HUES48 (cell line): ENCODE data around the gene USP47.

Experiments
- H3K27ac ChIP-seq: one replicate; pipeline ENCODE4 v1.7.0; 2013; ENCODE audit warnings: low read depth, low read length, inconsistent platforms
- H3K27me3 ChIP-seq: 2 replicates; pipeline ENCODE4 v1.6.1; 2013; ENCODE audit warnings: mild to moderate bottlenecking, low read length; ENCODE audit not compliant: control insufficient read depth, insufficient read depth
- H3K36me3 ChIP-seq: 2 replicates; pipeline ENCODE4 v1.6.1; 2013; ENCODE audit warnings: low read length; ENCODE audit not compliant: control insufficient read depth, insufficient read depth
- H3K4me1 ChIP-seq: 2 replicates; pipeline ENCODE4 v1.6.1; 2013; ENCODE audit warnings: mild to moderate bottlenecking, low read length; ENCODE audit not compliant: control insufficient read depth, insufficient read depth
- H3K4me3 ChIP-seq: 2 replicates; pipeline ENCODE4 v1.5.1; 2013; ENCODE audit warnings: mild to moderate bottlenecking, low read depth, low read length
- H3K9ac ChIP-seq: 2 replicates; pipeline ENCODE4 v1.6.1; 2013; ENCODE audit warnings: mild to moderate bottlenecking, low read depth, low read length, moderate library complexity
- H3K9me3 ChIP-seq: 2 replicates; pipeline ENCODE4 v1.6.1; 2013; ENCODE audit warnings: low read length; ENCODE audit not compliant: control insufficient read depth, insufficient read depth

USP47 gene

GRCh38 chr11:11976481-11977127 is 134.8 kb downstream of the USP47 start:
- H3K27ac ChIP-seq, result no peak overlapping the region
- H3K36me3 ChIP-seq, result no peaks in the 10 kb centered on the region
- no peaks in the 10 kb centered on the region for H3K27me3 ChIP-seq
- no peak overlapping the region for H3K4me3 ChIP-seq
- no peak overlapping the region for H3K9ac ChIP-seq
- H3K4me1 ChIP-seq, result peaks cover 6% of the 10 kb centered on the region; the same call in 1 of the 2 replicates
- H3K9me3 ChIP-seq, result no peaks in the 10 kb centered on the region

GRCh38 chr11:11977206-11977938 is 135.6 kb downstream of the USP47 start:
- peaks cover 6% of the 10 kb centered on the region; the same call in 1 of the 2 replicates for H3K4me1 ChIP-seq
- H3K4me3 ChIP-seq, result no peak overlapping the region
- no peaks in the 10 kb centered on the region for H3K36me3 ChIP-seq
- no peaks in the 10 kb centered on the region for H3K27me3 ChIP-seq
- H3K9ac ChIP-seq, result no peak overlapping the region
- no peak overlapping the region for H3K27ac ChIP-seq
- H3K9me3 ChIP-seq, result no peaks in the 10 kb centered on the region

DNA sequence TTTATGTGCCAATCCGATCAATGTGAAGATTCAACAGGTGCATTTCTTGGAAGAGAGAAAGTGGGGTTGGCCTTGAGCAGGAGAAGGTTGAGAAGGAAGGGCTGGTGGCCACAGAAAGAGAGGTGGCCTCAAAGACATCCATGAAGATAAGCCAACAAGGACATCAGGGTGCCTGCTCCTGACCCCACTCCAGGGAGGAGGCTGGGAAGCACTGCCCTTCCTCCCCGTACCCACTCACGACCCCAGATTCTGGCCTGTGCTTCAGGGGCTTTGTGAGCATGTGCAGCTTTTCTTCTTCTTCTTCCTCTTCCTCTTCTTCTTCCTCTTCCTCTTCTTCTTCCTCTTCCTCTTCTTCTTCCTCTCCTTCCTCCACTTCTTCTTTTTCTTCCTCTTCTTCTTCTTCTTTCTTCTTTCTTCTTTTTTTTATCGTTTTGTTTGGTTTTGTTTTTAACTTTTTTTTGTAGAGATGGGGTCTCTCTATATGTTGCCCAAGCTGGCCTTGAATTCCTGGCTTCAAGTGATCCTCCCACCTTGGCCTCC is 136.4 kb downstream of the USP47 start:
- no peaks in the 10 kb centered on the region for H3K27me3 ChIP-seq
- no peaks in the 10 kb centered on the region for H3K9me3 ChIP-seq
- peaks cover 6% of the 10 kb centered on the region; the same call in 1 of the 2 replicates for H3K4me1 ChIP-seq
- no peak overlapping the region for H3K9ac ChIP-seq
- no peaks in the 10 kb centered on the region for H3K36me3 ChIP-seq
- H3K4me3 ChIP-seq, result no peak overlapping the region
- no peak overlapping the region for H3K27ac ChIP-seq

DNA sequence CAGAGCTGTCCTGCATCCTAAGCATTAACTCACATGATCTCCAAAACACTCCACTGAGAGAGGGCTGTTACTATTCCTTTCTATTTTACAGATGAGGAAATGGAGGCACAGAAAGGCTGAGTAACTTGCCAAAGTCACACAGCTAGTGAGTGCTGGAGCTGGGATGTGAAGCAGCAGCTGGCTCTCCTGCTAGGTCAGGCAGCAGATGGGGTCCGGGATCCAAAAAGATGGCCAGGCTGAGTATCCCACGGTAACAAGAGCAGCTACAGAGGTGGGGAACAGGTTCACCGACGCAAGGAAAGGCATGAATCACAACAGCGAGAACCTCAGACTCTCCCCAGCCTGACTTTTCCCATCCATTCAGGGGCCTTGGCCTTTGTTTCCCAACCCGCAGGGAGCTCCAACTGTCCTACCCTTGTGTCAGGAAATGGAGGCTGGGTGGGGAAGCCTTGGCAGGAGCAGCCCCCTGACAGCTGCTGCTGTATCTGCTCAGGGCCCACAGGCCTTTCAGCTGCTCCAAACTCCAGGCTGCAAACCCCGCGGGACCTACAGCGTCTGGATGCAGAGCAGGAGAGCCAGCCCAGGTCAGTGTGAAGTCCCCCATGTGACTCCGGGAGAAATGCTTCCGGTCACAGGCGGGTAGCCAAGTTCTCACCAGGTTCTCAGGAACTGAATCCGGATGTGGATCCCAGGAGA is 137.2 kb downstream of the USP47 start:
- Histone ChIP-seq H3K9ac (no peak overlapping the region), H3K9me3 (no peaks in the 10 kb centered on the region), H3K27me3 (no peaks in the 10 kb centered on the region), H3K4me1 (peaks cover 6% of the 10 kb centered on the region; the same call in 1 of the 2 replicates), H3K4me3 (no peak overlapping the region), H3K27ac (no peak overlapping the region), H3K36me3 (no peaks in the 10 kb centered on the region)

DNA sequence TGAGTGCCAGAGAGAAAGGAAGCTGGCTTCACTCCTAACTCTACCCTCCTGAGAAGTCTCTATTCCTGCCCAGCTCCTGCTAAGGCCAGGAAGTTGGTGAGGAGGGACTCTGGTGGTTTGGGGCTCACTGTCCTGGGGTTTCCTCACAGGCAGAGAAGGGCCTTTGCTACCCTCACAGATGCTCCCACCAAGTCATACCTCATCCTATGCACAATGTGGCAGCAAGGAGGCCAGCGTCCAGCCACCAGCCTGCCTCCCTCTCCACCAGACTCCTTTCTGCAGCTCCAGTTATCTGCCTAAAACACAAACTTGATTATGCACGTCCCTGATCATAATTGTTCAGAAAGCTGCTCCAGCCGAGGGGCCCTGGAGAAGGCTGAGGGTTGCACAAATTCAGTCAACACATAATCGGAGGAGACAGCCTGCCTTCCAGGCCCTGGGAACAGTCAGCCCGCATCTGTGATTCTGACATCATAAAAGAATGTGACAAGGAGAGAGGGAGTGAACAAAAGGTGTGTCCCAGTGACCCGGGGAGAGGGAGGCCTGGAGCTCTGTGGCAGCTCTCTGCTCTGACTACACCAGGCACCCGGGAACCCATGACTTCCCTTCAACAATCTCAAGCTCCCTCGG is 137.8 kb downstream of the USP47 start:
- H3K36me3 ChIP-seq, result no peaks in the 10 kb centered on the region
- H3K9ac ChIP-seq, result no peak overlapping the region
- H3K27me3 ChIP-seq, result no peaks in the 10 kb centered on the region
- H3K9me3 ChIP-seq, result no peaks in the 10 kb centered on the region
- H3K27ac ChIP-seq, result no peak overlapping the region
- H3K4me3 ChIP-seq, result no peak overlapping the region
- H3K4me1 ChIP-seq, result peaks cover 7% of the 10 kb centered on the region; the same call in 1 of the 2 replicates

DNA sequence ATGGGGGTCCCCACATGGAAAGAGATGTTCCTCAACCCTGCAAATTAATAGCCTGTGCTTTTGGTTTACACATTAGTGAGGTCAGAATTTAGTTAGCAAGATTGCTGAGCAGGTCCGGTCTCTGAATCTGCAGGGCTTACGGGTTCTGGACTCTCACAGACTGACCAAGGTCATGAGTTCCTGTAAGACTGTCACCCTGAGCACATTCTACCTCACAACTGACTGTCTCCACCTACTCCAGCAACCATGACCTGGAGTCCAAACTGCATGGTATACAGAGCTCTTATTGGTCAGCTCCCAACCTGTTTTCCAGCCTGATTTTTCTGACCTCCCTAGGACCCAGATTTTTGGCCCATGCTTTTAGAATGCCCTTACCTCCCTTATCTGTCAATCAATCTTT is 138.4 kb downstream of the USP47 start:
- Histone ChIP-seq H3K9ac (no peak overlapping the region), H3K9me3 (no peaks in the 10 kb centered on the region), H3K4me1 (peaks cover 10% of the 10 kb centered on the region; the same call in 1 of the 2 replicates), H3K36me3 (no peaks in the 10 kb centered on the region), H3K4me3 (no peak overlapping the region), H3K27me3 (no peaks in the 10 kb centered on the region), H3K27ac (no peak overlapping the region)

DNA sequence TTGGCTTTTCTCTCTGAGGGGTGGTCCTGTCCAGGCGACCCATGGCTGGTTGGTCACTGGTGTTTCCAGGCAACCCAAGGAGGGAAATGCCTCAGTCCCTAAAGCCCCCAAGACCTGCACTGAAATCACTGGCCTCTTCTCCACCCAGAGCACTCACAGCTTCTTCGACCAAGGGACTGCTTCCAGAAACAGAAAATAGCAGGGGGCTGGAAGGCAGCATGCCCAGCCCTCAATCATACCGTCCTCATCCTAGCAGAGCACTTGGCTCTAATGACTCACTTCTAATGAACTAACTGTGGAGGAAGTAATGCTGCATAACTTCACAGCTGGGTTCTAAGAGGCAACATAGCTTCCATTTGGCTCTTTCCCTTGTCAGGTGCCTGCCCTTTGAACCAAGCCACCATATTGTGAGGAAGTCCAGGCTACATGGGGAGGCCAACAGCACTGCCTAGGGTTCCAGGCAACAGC is 139.1 kb downstream of the USP47 start:
- H3K27ac ChIP-seq, result no peak overlapping the region
- H3K36me3 ChIP-seq, result no peaks in the 10 kb centered on the region
- H3K27me3 ChIP-seq, result no peaks in the 10 kb centered on the region
- peaks cover 10% of the 10 kb centered on the region; the same call in 1 of the 2 replicates for H3K4me1 ChIP-seq
- no peak overlapping the region for H3K9ac ChIP-seq
- H3K9me3 ChIP-seq, result no peaks in the 10 kb centered on the region
- H3K4me3 ChIP-seq, result no peak overlapping the region

- H3K9ac ChIP-seq, result no peak overlapping the region
- no peaks in the 10 kb centered on the region for H3K9me3 ChIP-seq
- no peaks in the 10 kb centered on the region for H3K36me3 ChIP-seq
- H3K4me3 ChIP-seq, result no peak overlapping the region
- H3K4me1 ChIP-seq, result peaks cover 11% of the 10 kb centered on the region; the same call in 1 of the 2 replicates
- H3K27me3 ChIP-seq, result no peaks in the 10 kb centered on the region
- no peak overlapping the region for H3K27ac ChIP-seq
Measured at GRCh38 chr11:11981364-11981763, 139.6 kb downstream of the USP47 start.

GRCh38 chr11:11981840-11982239 is 140.1 kb downstream of the USP47 start:
- Histone ChIP-seq H3K27ac (no peak overlapping the region), H3K9me3 (no peaks in the 10 kb centered on the region), H3K4me1 (peaks cover 12% of the 10 kb centered on the region; the same call in 1 of the 2 replicates), H3K27me3 (no peaks in the 10 kb centered on the region), H3K9ac (no peak overlapping the region), H3K4me3 (no peak overlapping the region), H3K36me3 (no peaks in the 10 kb centered on the region)

GRCh38 chr11:11982461-11982860 is 140.7 kb downstream of the USP47 start:
- H3K4me1 ChIP-seq, result 0 out of 2 replicates have a peak, but pooled peaks cover 11% of the 10 kb centered on the region
- no peak overlapping the region for H3K27ac ChIP-seq
- no peak overlapping the region for H3K9ac ChIP-seq
- H3K27me3 ChIP-seq, result no peaks in the 10 kb centered on the region
- H3K4me3 ChIP-seq, result no peak overlapping the region
- H3K36me3 ChIP-seq, result no peaks in the 10 kb centered on the region
- no peaks in the 10 kb centered on the region for H3K9me3 ChIP-seq
